AG10803 (cell line): ENCODE data around the gene KCNAB1.
"Not testable (repeated sequence)": the region's sequence is repeated elsewhere in the genome, so short reads cannot be mapped to it uniquely, and the experiment has no call there.

Source experiments
- DNase-seq: peaks from one replicate; pipeline ENCODE4 v3.0.0; 2010; ENCODE audit warnings: low read depth
- H3K4me3 ChIP-seq: 2 replicates; pipeline ENCODE4 v1.5.1; 2011; ENCODE audit warnings: mild to moderate bottlenecking, low read length, control low read depth
- TF ChIP-seq, protein P1 (sequence below): conservative IDR thresholded peaks from 2 replicates; pipeline ENCODE4 v1.5.1; 2011; ENCODE audit warnings: mild to moderate bottlenecking, low read length, control low read depth, inconsistent platforms

KCNAB1 gene

GRCh38 chr3:156227704-156228103 is 107.3 kb downstream of the KCNAB1 start:
- no peak overlapping the region for H3K4me3 ChIP-seq
- DNase-seq = no peak
- TF ChIP-seq, protein P1, sequence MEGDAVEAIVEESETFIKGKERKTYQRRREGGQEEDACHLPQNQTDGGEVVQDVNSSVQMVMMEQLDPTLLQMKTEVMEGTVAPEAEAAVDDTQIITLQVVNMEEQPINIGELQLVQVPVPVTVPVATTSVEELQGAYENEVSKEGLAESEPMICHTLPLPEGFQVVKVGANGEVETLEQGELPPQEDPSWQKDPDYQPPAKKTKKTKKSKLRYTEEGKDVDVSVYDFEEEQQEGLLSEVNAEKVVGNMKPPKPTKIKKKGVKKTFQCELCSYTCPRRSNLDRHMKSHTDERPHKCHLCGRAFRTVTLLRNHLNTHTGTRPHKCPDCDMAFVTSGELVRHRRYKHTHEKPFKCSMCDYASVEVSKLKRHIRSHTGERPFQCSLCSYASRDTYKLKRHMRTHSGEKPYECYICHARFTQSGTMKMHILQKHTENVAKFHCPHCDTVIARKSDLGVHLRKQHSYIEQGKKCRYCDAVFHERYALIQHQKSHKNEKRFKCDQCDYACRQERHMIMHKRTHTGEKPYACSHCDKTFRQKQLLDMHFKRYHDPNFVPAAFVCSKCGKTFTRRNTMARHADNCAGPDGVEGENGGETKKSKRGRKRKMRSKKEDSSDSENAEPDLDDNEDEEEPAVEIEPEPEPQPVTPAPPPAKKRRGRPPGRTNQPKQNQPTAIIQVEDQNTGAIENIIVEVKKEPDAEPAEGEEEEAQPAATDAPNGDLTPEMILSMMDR = no peak

- DNase-seq = peak; percentile 23
- TF ChIP-seq, protein P1 = no peak
- H3K4me3 ChIP-seq = no peak overlapping the region
Observed at GRCh38 chr3:156230278-156230900, 110.0 kb downstream of the KCNAB1 start.

- not testable (repeated sequence) for H3K4me3 ChIP-seq, DNase-seq
Observed at GRCh38 chr3:156231221-156231620, 110.8 kb downstream of the KCNAB1 start.

- TF ChIP-seq, protein P1 = no peak
- H3K4me3 ChIP-seq = no peak overlapping the region
- peak; percentile 41 for DNase-seq
Observed at GRCh38 chr3:156233876-156234275, 113.5 kb downstream of the KCNAB1 start.

DNA sequence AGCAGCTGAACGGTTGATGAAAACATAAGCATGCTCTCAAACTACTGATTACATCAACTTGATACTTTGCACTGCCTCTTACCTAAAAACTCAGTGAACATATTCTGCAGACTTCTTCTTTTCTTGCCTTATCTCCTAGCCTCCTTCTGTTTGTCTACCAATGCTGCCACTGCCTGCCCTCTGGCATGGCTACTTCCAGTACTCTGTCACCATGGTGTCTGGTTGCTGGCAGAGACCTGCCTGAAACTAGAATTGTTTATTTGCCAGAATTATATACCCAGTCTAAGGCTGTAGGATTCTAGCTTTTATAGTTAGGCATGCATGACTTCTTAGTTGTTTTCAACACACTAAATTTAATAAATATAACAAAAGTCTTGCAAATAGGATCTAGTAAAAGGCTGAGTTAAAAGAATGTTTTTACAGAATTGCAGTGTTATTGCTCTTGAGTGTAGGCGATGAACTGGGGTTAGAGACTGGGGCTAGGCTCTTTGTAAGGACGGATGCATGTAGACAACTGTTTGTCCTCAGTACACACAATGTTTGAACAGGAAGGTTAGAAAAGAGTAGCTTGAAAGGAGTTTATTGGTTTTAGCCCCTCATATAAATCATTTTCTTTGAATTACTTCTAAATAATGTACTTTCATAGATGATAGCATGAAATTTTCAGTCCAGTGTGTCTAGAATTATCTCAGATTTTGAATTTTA is 116.3 kb downstream of the KCNAB1 start:
- TF ChIP-seq, protein P1 = no peak
- H3K4me3 ChIP-seq = no peak overlapping the region
- no peak for DNase-seq

DNA sequence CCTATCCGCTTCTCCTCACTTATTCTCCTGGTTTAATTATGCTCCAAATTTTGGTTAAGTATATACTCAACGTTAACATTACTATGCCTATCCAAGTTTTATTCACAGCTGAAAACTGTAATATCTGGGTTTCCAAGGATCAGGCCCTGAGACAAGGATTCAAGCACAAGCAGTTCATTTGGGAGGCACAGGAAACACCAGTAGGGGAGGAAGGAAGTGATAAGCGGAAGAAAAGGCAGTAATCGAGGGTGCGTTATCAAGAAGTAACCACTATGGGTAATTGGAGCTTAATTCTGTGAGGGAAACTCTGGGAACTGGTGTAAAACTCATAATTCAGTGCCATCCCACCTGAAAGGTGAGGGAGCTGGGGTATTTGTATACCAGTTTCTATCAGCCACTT is 120.3 kb downstream of the KCNAB1 start:
- no peak overlapping the region for H3K4me3 ChIP-seq
- no peak for DNase-seq
- TF ChIP-seq, protein P1 = no peak

DNA sequence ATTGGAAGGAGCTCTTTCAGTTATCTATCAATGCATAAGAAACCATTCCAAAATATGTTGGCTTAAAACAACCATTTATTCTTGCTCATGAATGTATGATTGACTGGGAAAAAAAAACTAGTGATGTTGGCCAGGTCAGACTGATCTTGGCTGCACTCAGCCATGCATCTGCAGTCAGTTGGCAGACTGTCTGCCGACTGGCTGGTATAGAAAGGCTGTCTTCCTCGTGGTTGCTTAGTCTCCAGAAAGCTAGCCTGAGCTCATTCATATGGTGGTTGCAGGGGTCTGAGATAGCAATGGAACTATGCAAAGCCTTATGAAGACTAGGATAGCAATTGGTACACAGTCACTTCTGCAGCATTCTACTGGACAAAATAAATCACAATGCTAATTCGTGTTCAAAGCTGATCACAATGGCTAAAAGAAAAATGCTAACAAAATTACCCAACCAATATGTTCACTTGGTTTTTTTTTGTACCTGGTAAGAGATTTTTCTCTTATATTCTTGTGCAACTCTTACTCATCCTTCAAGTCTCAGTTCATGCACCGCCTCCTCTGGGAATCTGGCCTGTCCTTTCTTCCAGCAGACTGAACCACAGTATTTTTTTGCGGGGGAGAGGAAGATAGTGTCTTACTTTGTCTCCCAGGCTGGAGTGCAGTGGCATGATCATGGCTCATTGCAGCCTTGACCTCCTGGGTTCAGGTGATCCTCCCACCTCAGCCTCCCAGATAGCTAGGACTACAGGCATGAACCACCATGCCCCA is 126.8 kb downstream of the KCNAB1 start:
- peak; percentile 56 for DNase-seq
- TF ChIP-seq, protein P1 = no peak
- H3K4me3 ChIP-seq = no peak overlapping the region
